ENCODE data around the gene ATXN7L1.

DNA sequence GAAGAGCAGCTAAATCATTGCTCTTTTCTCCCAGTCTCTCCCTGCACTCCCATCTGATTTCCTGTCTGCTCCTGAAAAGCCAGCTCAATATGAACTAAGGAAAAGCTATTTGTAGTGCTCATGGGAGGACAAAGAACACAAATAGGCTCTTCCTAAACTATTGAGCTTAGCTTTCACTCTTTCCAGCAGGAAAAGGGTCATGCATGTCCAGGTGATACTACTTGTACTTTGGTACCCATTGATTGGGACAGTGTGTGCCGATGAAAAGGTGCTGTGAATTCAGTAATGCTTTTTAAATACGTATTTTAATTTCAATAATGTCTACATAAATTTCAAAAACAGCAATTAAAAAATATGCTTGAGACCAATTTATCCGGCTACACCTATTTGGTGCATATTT is 37.5 kb upstream of the ATXN7L1 start:
- TF ChIP-seq, protein P1, sequence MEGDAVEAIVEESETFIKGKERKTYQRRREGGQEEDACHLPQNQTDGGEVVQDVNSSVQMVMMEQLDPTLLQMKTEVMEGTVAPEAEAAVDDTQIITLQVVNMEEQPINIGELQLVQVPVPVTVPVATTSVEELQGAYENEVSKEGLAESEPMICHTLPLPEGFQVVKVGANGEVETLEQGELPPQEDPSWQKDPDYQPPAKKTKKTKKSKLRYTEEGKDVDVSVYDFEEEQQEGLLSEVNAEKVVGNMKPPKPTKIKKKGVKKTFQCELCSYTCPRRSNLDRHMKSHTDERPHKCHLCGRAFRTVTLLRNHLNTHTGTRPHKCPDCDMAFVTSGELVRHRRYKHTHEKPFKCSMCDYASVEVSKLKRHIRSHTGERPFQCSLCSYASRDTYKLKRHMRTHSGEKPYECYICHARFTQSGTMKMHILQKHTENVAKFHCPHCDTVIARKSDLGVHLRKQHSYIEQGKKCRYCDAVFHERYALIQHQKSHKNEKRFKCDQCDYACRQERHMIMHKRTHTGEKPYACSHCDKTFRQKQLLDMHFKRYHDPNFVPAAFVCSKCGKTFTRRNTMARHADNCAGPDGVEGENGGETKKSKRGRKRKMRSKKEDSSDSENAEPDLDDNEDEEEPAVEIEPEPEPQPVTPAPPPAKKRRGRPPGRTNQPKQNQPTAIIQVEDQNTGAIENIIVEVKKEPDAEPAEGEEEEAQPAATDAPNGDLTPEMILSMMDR (CRISPR knock-in tag; IDR thresholded peaks at IDR 0.05): no peak
- no peak for TF ChIP-seq TFDP2 (CRISPR knock-in tag; IDR thresholded peaks at IDR 0.05)
- TF ChIP-seq BRD4 (CRISPR knock-in tag; IDR thresholded peaks at IDR 0.05): no peak
- TF ChIP-seq, protein P2, sequence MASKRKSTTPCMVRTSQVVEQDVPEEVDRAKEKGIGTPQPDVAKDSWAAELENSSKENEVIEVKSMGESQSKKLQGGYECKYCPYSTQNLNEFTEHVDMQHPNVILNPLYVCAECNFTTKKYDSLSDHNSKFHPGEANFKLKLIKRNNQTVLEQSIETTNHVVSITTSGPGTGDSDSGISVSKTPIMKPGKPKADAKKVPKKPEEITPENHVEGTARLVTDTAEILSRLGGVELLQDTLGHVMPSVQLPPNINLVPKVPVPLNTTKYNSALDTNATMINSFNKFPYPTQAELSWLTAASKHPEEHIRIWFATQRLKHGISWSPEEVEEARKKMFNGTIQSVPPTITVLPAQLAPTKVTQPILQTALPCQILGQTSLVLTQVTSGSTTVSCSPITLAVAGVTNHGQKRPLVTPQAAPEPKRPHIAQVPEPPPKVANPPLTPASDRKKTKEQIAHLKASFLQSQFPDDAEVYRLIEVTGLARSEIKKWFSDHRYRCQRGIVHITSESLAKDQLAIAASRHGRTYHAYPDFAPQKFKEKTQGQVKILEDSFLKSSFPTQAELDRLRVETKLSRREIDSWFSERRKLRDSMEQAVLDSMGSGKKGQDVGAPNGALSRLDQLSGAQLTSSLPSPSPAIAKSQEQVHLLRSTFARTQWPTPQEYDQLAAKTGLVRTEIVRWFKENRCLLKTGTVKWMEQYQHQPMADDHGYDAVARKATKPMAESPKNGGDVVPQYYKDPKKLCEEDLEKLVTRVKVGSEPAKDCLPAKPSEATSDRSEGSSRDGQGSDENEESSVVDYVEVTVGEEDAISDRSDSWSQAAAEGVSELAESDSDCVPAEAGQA (IDR thresholded peaks at IDR 0.05; ENCODE audit: low read depth): no peak
- TF ChIP-seq, protein P2 (CRISPR knock-in tag; IDR thresholded peaks at IDR 0.05; ENCODE audit: borderline replicate concordance): no peak
